GM18502 (cell line): Measurements from ENCODE around the gene CARM1.
"Not testable (repeated sequence)": the region's sequence is repeated elsewhere in the genome, so short reads cannot be mapped to it uniquely, and the experiment has no call there.

Experiments used
- ATAC-seq: cut with Tn5 transposase; IDR thresholded peaks from one replicate; pipeline ENCODE4 v1.9.1; 2021; ENCODE audit warnings: mild to moderate bottlenecking; ENCODE audit not compliant: unreplicated experiment, poor library complexity

Gene CARM1

GRCh38 chr19:10923260-10924112, 52.1 kb downstream of the CARM1 start:
- no peak for ATAC-seq

GRCh38 chr19:10924597-10924996, 53.2 kb downstream of the CARM1 start:
- no peak for ATAC-seq

- no peak for ATAC-seq
These were observed 56.6 kb downstream of the CARM1 start for GRCh38 chr19:10927730-10928562.

GRCh38 chr19:10928563-10929401, 57.4 kb downstream of the CARM1 start, which contains the start of the genes TIMM29 and YIPF2:
TIMM29 (plus strand) TSS chr19:10928811; CDS start chr19:10928823, 12 bp downstream.
YIPF2 (minus strand) TSS chr19:10928639; CDS start chr19:10928410, 229 bp downstream.
- ATAC-seq, result peak; percentile 75

- peak; percentile 12 for ATAC-seq
These were observed 58.0 kb downstream of the CARM1 start for GRCh38 chr19:10929402-10929794.

- no peak for ATAC-seq
These were observed 64.2 kb downstream of the CARM1 start for GRCh38 chr19:10935371-10936059.

- ATAC-seq, result no peak
These were observed 65.3 kb downstream of the CARM1 start for GRCh38 chr19:10936661-10937084.

GRCh38 chr19:10941649-10942048, 70.3 kb downstream of the CARM1 start:
- not testable (repeated sequence) for ATAC-seq

GRCh38 chr19:10943412-10943811, 72.1 kb downstream of the CARM1 start:
- ATAC-seq, result not testable (repeated sequence)

- ATAC-seq, result no peak
These were observed 73.9 kb downstream of the CARM1 start for GRCh38 chr19:10945264-10945663.

GRCh38 chr19:10946958-10947657, 75.8 kb downstream of the CARM1 start:
- no peak for ATAC-seq

GRCh38 chr19:10952809-10953208, 81.5 kb downstream of the CARM1 start:
- ATAC-seq, result no peak

- ATAC-seq, result not testable (repeated sequence)
These were observed 88.1 kb downstream of the CARM1 start for GRCh38 chr19:10959277-10959968.

- peak; percentile 75 for ATAC-seq
These were observed 89.1 kb downstream of the CARM1 start, which contains the start of gene SMARCA4 for GRCh38 chr19:10960314-10961072. SMARCA4 (plus strand) TSS chr19:10961030; CDS start chr19:10984152, 23,122 bp downstream.

- ATAC-seq, result peak; percentile 40
These were observed 89.9 kb downstream of the CARM1 start for GRCh38 chr19:10961073-10961860.

- ATAC-seq, result no peak
These were observed 91.5 kb downstream of the CARM1 start for GRCh38 chr19:10962863-10963262.

GRCh38 chr19:10963865-10964264, 92.5 kb downstream of the CARM1 start:
- ATAC-seq, result no peak
